ENCODE results near the gene PHACTR3.

DNA sequence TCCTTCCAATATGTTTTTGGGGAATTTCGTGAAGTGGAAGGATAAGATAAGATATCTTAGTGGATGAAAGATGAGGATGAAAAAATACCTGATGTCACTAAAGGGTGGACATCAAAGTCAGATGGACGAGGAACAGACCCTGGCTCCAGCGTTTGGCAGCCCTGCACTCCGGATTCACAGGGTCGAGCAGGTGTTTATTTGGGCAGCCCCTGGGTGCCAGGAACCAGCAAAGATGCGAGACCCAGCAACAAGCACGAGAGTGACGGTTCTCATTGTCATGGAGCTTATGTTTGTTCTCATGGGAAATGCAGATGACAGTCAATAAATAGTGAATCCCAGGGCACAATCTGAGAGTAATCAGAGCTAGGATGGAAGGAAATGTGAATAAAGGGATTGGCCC, 131.1 kb downstream of the PHACTR3 start:
- TF ChIP-seq, protein P1, sequence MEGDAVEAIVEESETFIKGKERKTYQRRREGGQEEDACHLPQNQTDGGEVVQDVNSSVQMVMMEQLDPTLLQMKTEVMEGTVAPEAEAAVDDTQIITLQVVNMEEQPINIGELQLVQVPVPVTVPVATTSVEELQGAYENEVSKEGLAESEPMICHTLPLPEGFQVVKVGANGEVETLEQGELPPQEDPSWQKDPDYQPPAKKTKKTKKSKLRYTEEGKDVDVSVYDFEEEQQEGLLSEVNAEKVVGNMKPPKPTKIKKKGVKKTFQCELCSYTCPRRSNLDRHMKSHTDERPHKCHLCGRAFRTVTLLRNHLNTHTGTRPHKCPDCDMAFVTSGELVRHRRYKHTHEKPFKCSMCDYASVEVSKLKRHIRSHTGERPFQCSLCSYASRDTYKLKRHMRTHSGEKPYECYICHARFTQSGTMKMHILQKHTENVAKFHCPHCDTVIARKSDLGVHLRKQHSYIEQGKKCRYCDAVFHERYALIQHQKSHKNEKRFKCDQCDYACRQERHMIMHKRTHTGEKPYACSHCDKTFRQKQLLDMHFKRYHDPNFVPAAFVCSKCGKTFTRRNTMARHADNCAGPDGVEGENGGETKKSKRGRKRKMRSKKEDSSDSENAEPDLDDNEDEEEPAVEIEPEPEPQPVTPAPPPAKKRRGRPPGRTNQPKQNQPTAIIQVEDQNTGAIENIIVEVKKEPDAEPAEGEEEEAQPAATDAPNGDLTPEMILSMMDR (IDR thresholded peaks at IDR 0.05; ENCODE audit: extremely low read depth in 1 of 2, insufficient read depth in 1 of 2, low read depth in 1 of 2, low read length in 2 of 2), result no peak
- TF ChIP-seq EZH2 (IDR thresholded peaks at IDR 0.05; ENCODE audit: borderline replicate concordance, low read depth, low read length, severe bottlenecking) (no peak), FOS (IDR thresholded peaks at IDR 0.05; ENCODE audit: borderline replicate concordance, insufficient read depth, low read length) (no peak), MYC (IDR thresholded peaks at IDR 0.05; ENCODE audit: low read depth, low read length) (no peak), POLR2AphosphoS5 (IDR thresholded peaks at IDR 0.05; ENCODE audit: insufficient read depth, low read depth, low read length) (no peak), POLR2A (IDR thresholded peaks at IDR 0.05; ENCODE audit: low read depth, low read length) (no peak), JUN (IDR thresholded peaks at IDR 0.05; ENCODE audit: borderline replicate concordance, insufficient read depth, insufficient read length, low read depth) (no peak)
- TF ChIP-seq, protein P2, sequence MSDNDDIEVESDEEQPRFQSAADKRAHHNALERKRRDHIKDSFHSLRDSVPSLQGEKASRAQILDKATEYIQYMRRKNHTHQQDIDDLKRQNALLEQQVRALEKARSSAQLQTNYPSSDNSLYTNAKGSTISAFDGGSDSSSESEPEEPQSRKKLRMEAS (IDR thresholded peaks at IDR 0.05; ENCODE audit: insufficient read depth, insufficient read length), result no peak
